ENCODE measurements around the gene DNAH2. TPM values are rescaled to one million over a fixed set of nuclear protein-coding genes. Genes with fewer than 3 reads are reported as not detected.

The DNAH2 gene
- total and polyA plus RNA-seq, 2 of the 13 experiments (the other 11 are each of a cell fraction or from before 2014, with no cell fraction given), result not detected

- peak; percentile 100 for TF ChIP-seq HINFP (CRISPR knock-in tag; IDR thresholded peaks at IDR 0.05; ENCODE audit: low read depth)
- no peak for TF ChIP-seq ZBTB3 (CRISPR knock-in tag; IDR thresholded peaks at IDR 0.05; ENCODE audit: borderline replicate concordance, low read depth)
- TF ChIP-seq HCFC1 (IDR thresholded peaks at IDR 0.05; ENCODE audit: low read depth, low read length), result peak; percentile 52; the same call in 1 of the 2 replicates
- TF ChIP-seq DMAP1 (CRISPR knock-in tag; IDR thresholded peaks at IDR 0.05), result 0 out of 2 replicates have a peak, but pooled peaks have one; percentile 34
- TF ChIP-seq ZNF101 (CRISPR knock-in tag; IDR thresholded peaks at IDR 0.05; ENCODE audit: borderline replicate concordance, low read depth), result no peak
- no peak for TF ChIP-seq CENPBD1 (CRISPR knock-in tag; IDR thresholded peaks at IDR 0.05; ENCODE audit: borderline replicate concordance, low read depth)
- TF ChIP-seq, protein P1, sequence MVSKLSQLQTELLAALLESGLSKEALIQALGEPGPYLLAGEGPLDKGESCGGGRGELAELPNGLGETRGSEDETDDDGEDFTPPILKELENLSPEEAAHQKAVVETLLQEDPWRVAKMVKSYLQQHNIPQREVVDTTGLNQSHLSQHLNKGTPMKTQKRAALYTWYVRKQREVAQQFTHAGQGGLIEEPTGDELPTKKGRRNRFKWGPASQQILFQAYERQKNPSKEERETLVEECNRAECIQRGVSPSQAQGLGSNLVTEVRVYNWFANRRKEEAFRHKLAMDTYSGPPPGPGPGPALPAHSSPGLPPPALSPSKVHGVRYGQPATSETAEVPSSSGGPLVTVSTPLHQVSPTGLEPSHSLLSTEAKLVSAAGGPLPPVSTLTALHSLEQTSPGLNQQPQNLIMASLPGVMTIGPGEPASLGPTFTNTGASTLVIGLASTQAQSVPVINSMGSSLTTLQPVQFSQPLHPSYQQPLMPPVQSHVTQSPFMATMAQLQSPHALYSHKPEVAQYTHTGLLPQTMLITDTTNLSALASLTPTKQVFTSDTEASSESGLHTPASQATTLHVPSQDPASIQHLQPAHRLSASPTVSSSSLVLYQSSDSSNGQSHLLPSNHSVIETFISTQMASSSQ (IDR thresholded peaks at IDR 0.05; ENCODE audit: low read depth), result no peak
- TF ChIP-seq, protein P1 (CRISPR knock-in tag; IDR thresholded peaks at IDR 0.05; ENCODE audit: borderline replicate concordance), result no peak
- TF ChIP-seq GABPA (IDR thresholded peaks at IDR 0.05; ENCODE audit: low read depth, low read length), result peak; percentile 80
- peak; percentile 90 for TF ChIP-seq GABPA (CRISPR knock-in tag; IDR thresholded peaks at IDR 0.05; ENCODE audit: low read depth)
- no peak for TF ChIP-seq ZNF138 (CRISPR knock-in tag; IDR thresholded peaks at IDR 0.05; ENCODE audit: low read depth)
- TF ChIP-seq, protein P2, sequence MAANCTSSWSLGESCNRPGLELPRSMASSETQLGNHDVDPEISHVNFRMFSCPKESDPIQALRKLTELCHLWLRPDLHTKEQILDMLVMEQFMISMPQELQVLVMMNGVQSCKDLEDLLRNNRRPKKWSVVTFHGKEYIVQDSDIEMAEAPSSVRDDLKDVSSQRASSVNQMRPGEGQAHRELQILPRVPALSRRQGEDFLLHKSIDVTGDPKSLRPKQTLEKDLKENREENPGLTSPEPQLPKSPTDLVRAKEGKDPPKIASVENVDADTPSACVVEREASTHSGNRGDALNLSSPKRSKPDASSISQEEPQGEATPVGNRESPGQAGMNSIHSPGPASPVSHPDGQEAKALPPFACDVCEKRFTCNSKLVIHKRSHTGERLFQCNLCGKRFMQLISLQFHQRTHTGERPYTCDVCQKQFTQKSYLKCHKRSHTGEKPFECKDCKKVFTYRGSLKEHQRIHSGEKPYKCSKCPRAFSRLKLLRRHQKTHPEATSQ (CRISPR knock-in tag; IDR thresholded peaks at IDR 0.05; ENCODE audit: borderline replicate concordance), result no peak
- no peak for TF ChIP-seq POGZ (CRISPR knock-in tag; IDR thresholded peaks at IDR 0.05)
- no peak for TF ChIP-seq ZNF615 (CRISPR knock-in tag; IDR thresholded peaks at IDR 0.05; ENCODE audit: borderline replicate concordance)
- no peak for TF ChIP-seq ZNF333 (CRISPR knock-in tag; IDR thresholded peaks at IDR 0.05; ENCODE audit: borderline replicate concordance)
- no peak for TF ChIP-seq SMARCC2 (IDR thresholded peaks at IDR 0.05)
- TF ChIP-seq HMGA1 (CRISPR knock-in tag; conservative IDR thresholded peaks at IDR 0.05), result no peak
- TF ChIP-seq NFATC3 (CRISPR knock-in tag; IDR thresholded peaks at IDR 0.05), result no peak
- TF ChIP-seq, protein P3, sequence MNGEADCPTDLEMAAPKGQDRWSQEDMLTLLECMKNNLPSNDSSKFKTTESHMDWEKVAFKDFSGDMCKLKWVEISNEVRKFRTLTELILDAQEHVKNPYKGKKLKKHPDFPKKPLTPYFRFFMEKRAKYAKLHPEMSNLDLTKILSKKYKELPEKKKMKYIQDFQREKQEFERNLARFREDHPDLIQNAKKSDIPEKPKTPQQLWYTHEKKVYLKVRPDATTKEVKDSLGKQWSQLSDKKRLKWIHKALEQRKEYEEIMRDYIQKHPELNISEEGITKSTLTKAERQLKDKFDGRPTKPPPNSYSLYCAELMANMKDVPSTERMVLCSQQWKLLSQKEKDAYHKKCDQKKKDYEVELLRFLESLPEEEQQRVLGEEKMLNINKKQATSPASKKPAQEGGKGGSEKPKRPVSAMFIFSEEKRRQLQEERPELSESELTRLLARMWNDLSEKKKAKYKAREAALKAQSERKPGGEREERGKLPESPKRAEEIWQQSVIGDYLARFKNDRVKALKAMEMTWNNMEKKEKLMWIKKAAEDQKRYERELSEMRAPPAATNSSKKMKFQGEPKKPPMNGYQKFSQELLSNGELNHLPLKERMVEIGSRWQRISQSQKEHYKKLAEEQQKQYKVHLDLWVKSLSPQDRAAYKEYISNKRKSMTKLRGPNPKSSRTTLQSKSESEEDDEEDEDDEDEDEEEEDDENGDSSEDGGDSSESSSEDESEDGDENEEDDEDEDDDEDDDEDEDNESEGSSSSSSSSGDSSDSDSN (CRISPR knock-in tag; IDR thresholded peaks at IDR 0.05), result no peak; the same call in 1 of the 2 replicates
- peak; percentile 91 for TF ChIP-seq SAP130 (CRISPR knock-in tag; IDR thresholded peaks at IDR 0.05; ENCODE audit: low read depth)
- no peak for TF ChIP-seq MTA3 (CRISPR knock-in tag; IDR thresholded peaks at IDR 0.05)
Measured at GRCh38 chr17:7685533-7686221, 31.9 kb upstream of the DNAH2 start (continued).
